ENCODE data around the gene GNG13.

GNG13 gene

DNA sequence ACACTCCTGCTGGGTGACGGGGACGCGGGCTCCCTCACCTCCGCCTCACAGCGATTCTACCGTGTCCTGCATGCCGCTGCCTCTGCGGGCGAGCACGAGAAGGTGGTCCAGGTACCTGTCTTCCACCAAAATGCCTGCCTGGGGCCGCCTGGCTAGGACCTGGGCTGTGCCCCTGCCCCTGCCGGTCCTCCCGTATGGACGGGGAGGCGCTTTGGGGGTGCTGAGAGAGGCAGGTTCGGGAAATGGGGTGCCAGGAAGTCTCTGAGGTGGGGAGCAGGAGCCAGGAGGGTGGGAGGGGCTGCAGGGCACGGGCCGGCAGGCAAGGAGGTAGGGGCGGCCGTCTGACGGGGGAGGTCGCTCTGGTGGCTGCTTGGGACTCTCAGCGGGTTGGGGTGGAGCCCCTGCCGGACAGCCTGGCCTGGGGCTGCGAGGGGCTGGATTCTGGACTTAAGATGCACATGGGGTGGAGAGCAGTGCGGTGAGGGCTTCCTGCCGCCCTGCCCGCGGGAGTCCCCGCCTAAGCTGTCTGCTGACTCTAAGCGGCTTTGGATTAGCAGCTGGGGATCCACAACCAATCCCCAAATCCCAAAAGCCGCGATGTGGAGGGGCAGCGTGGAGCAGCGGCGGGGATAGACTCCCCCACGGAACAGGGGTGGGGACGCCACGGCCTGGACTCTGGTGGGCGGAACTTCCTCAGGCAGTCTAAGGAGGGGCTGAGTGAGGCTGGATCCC, 6.3 kb downstream of the GNG13 start:
- Mint-ChIP-seq H3K4me1 (peaks cover 28% of the 10 kb centered on the region), H3K4me3 (no peak overlapping the region), H3K27ac (no peak overlapping the region), H3K27me3 (peaks cover 15% of the 10 kb centered on the region), H3K9me3 (no peaks in the 10 kb centered on the region)
- ATAC-seq: no peak
- DNase-seq: no peak

DNA sequence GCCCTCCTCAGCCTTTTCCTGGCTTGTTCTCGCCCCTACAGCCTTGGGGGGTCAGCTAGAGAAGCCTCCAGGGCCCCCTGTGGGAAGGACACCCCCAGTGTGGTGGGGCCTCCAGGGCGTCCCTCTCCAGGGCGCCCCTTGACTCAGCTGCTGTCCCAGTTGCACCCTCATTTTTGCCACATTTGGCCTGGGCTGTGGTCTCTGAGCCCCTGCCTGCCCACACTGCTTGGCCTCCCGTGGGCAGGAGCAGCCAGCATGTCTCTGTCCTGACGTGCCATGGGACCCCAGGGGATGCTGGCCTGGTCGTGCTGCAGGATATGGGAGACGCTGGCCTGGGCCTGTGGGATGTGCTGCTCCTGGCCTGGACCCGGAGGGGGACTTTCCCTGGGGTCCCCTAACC, 7.1 kb downstream of the GNG13 start:
- Mint-ChIP-seq H3K9me3 (no peaks in the 10 kb centered on the region), H3K27ac (peak overlapping the region in 1 of 2 donors; percentile 59), H3K27me3 (peaks cover 9% of the 10 kb centered on the region), H3K4me3 (no peak overlapping the region), H3K4me1 (peaks cover 28% of the 10 kb centered on the region)
- ATAC-seq (no peak), DNase-seq (no peak)

DNA sequence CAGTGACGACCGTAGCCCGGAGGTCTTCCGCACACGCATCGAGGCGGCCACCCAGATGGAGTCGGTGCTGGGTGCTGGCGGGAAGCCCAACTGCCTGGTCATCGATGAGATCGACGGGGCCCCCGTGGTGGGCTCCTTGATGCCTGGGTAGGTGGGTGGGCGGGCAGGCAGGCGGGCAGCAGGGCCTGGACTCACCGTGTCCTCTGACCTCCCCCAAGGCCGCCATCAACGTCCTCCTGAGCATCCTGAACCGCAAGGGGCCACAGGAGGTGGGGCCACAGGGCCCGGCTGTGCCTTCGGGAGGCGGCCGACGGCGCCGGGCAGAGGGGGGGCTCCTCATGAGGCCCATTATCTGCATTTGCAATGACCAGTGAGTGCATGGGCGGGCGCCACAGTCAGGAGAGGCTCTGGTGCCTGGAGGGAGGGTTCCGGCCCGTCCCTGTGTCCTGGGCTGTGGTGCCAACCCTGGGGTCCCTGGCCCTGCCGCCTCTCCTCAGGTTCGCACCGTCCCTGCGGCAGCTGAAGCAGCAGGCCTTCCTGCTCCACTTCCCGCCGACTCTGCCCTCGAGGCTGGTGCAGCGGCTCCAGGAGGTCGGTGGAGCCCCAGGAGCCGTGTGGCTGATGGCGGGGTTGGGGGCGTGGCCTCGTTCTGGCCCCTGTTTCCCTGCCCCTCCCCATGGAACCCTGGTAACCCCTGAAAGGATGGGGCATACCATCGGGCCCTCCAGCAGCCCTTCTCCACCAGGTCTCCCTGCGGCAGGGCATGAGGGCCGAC, 8.1 kb downstream of the GNG13 start:
- Mint-ChIP-seq H3K27me3 (no peaks in the 10 kb centered on the region), H3K27ac (no peak overlapping the region), H3K9me3 (no peaks in the 10 kb centered on the region)

DNA sequence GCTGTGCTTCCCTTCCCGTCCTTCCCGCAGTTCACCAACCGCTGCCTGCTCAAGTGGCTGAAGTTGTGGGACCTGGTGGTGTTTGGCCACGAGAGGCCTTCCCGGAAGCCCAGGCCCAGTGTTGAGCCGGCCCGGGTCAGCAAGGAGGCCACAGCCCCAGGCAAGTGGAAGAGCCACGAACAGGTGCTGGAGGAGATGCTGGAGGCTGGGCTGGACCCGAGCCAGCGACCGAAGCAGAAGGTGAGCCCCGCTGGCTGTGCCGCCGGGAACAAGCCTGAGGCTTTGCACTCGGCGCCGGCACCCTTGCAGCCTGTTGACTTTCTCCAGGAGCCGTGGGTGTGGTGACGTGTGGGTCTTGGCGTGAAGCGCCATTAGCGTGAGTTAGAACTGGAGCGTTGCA, 9.4 kb downstream of the GNG13 start:
- ATAC-seq: no peak
- H3K4me1 Mint-ChIP-seq: peaks cover 41% of the 10 kb centered on the region
- no peak overlapping the region for H3K4me3 Mint-ChIP-seq
- H3K9me3 Mint-ChIP-seq: no peaks in the 10 kb centered on the region
- no peak overlapping the region for H3K27ac Mint-ChIP-seq
- H3K27me3 Mint-ChIP-seq: no peaks in the 10 kb centered on the region
- no peak for DNase-seq

More for the DNA sequence above, 8.1 kb downstream of the GNG13 start:
- Mint-ChIP-seq H3K4me3 (no peak overlapping the region), H3K4me1 (peaks cover 32% of the 10 kb centered on the region)
- DNase-seq (no peak), ATAC-seq (no peak)

DNA sequence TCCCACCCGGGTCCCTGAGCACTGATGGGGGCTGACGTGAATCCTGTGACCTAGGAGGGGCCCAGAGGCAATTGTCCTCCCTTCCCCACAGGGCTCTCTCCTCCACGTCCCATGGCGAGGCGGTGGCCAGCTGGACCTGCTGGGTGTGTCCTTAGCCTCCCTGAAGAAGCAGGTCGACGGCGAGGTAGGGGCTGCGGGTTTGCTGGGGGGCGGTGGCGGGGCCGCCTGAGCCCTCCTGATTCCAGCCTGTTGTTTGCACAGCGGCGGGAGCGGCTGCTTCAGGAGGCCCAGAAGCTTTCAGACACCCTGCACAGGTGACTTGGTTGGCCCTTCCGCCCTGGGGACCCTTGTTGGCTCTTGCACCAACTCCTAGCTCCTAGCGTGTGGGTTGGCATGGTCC, 10.4 kb downstream of the GNG13 start:
- Mint-ChIP-seq H3K27me3 (no peaks in the 10 kb centered on the region), H3K4me1 (peaks cover 47% of the 10 kb centered on the region), H3K9me3 (no peaks in the 10 kb centered on the region), H3K4me3 (peak overlapping the region; percentile 85 to 89), H3K27ac (peak overlapping the region; percentile 16 to 42)
- ATAC-seq (no peak), DNase-seq (no peak)

DNA sequence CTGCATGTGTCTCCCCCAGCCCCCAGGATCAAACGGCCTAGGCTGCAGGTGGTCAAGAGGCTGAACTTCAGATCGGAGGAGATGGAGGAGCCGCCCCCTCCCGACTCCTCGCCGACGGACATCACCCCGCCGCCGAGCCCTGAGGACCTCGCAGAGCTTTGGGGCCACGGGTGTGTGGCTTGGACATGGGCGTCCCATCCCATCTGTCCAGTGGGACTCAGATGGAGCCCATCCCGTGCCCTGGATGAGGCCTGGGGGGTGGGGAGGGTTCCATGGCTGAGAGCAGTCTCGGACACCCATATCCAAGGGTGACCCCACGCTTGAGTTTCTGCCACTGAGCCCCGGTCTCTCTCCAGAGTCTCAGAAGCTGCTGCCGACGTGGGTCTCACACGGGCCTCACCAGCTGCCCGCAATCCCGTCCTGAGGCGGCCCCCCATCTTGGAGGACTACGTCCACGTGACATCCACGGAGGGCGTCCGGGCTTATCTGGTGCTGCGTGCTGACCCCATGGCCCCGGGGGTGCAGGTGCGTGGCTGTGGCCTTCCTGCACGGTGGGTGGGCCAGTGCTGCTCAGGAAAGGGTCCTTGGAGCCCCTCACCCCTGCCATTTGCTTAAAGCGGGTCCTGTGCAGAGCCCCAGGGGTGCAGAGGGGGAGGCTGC, 11.2 kb downstream of the GNG13 start:
- Mint-ChIP-seq H3K4me3 (peak overlapping the region; percentile 85 to 89), H3K27ac (no peak overlapping the region), H3K27me3 (no peaks in the 10 kb centered on the region), H3K9me3 (no peaks in the 10 kb centered on the region), H3K4me1 (peaks cover 51% of the 10 kb centered on the region)
- DNase-seq (no peak), ATAC-seq (no peak)

DNA sequence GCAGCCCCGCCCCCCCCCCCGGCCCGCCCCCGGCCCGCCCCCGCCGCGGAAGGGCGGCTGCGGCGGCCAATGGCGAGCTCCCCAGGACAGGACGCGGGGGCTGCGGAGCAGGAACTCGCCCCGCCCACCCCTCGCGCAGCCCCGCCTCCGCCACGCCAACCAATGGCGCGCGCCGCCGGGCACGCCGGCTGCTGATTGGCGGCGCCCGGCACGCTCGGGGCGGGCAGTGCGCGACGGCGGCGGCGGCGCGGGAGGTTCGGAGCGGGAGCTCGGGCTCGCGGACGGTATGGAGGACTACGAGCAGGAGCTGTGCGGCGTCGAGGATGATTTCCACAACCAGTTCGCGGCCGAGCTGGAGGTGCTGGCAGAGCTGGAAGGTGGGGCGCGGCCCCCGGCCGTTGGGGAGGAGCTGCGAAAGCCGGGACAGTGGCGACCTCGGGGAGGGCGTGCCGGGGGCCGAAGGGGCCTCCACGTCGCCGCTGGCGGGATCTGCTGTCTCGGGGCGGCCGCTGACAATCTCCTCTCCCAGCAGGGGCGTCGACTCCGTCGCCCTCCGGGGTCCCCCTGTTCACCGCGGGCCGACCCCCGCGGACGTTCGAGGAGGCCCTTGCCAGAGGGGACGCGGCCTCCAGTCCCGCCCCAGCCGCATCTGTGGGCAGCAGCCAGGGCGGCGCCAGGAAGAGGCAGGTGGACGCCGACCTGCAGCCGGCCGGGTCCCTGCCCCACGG, 12.0 kb downstream of the GNG13 start, which contains the start of gene CHTF18:
CHTF18 (plus strand) TSS at position 222 of the 728 bp plus-strand sequence; CDS start at position 287, 65 bp downstream.
- Mint-ChIP-seq H3K27ac (peak within 1 kb of the TSS; percentile 85 to 86), H3K4me1 (peaks cover 51% of the 10 kb centered on the region), H3K9me3 (no peaks in the 10 kb centered on the region), H3K27me3 (no peaks in the 10 kb centered on the region), H3K4me3 (peak within 1 kb of the TSS; percentile 89 to 92)
- ATAC-seq (peak; percentile 90), DNase-seq (peak; percentile 93 to 96)

DNA sequence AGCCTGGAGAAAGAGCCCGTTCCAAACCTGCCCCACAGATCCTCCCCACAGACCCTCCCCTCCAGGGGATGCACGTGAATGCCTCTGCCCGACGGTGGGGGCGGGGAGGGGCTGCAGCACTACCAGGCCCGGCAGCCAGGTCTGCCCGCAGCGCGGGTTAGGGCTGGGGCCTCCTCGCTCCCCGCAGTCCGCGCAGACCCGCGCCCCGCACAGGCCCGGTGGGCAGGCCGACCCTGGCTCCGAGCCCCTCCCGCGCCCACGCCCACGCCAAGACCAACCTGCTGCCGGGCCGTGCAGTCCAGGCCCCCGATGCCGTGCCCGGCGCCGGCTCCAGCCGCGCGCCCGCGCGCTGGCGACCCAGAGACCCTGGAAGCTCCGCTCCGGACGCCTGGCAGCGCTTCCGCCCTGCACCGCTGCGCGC, 12.5 kb downstream of the GNG13 start, which contains the start of gene RPUSD1:
RPUSD1 (minus strand) TSS at position 404 of the 421 bp plus-strand sequence. CDS start 644 bp downstream, outside the sequence.
- ATAC-seq (peak; percentile 54), DNase-seq (peak in 1 of 2 donors; percentile 58)
- H3K27ac Mint-ChIP-seq: peak within 1 kb of the TSS; percentile 85 to 86
- no peaks in the 10 kb centered on the region for H3K27me3 Mint-ChIP-seq
- H3K4me3 Mint-ChIP-seq: peak within 1 kb of the TSS; percentile 89 to 92
- H3K9me3 Mint-ChIP-seq: no peaks in the 10 kb centered on the region
- peaks cover 51% of the 10 kb centered on the region for H3K4me1 Mint-ChIP-seq

DNA sequence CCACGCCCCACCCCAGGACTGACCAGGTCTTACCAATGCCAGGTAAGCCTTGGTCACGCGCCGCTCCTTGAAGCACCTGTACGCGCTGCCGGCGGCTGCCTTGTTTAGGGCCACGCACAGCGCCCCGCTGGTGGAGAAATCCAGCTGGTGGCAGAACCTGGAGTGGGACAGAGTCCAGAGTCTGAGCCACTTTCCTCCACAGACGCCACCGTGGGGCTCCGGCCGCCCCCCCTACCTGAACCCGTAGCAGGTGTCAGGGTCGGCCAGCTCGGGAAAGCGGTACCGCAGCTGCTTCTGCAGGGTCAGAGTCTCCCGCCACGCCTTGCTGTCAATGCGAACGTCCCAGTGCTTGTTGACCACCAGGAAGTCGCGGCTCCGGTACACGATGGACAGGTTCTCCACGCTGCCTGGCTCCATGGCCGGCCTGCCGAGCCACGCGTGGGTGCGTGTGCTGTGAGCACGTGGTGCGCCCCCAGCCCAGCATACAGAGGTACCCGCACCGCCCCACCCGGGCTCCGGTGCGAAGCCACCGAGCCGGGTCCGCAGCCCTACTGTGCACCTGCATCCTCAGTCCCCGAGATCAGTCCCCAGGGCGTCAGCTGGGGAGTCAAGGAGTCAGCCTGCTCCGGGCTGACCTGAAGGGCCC, 13.1 kb downstream of the GNG13 start:
- no peaks in the 10 kb centered on the region for H3K27me3 Mint-ChIP-seq
- peaks cover 51% of the 10 kb centered on the region for H3K4me1 Mint-ChIP-seq

DNA sequence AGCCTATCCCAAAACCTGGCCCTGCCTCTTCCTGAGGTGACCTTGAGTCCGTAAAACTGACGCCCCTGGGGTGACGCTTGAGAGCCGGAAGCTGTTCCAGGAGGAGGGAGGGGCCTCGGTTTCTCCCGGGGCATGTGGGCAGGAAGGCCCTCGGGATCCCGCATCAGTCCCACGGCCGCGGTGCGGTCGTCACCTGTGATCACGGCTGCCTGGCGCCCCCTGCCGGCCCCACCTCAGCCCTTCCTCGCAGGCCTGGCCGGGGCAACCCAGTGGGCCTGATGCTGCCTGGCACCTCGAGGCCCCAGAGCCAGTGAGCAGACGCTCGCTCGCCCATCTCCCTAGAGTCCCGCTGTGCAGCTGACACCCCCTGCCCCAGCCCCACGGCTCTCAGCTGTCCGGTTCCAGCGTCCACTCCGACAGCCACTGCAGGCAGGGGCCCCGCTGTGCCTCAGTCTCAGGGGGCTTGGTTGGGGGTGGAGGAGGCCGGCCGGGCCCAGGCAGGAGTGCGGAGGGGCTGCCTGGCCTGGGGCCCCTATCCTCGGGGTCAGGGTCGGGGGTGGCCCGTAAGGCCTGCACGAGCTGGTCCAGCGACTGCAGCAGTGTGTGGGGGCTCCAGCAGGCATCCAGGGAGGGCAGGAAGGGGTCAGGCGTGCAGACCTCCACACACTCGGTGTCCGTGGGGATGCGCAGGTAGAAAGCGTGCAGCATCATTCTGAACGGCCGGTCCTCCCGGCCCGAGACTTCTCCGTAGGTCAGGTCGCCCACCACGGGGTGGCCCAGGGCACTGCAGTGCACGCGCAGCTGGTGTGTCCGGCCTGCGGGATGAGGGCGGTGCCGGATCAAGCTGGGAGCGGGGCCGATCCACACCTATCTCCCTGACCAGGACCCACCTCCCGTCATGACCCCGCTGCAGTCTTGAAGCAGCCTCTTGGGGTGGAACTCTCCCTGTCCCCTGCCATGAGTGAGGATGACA, 14.7 kb downstream of the GNG13 start:
- peak; percentile 26 for ATAC-seq
- peak overlapping the region in 1 of 2 donors; percentile 59 for H3K4me3 Mint-ChIP-seq
- H3K9me3 Mint-ChIP-seq: no peaks in the 10 kb centered on the region
- no peak overlapping the region for H3K27ac Mint-ChIP-seq
- H3K27me3 Mint-ChIP-seq: no peaks in the 10 kb centered on the region
- H3K4me1 Mint-ChIP-seq: peaks cover 42% of the 10 kb centered on the region
- DNase-seq: peak; percentile 73 to 74

More for the DNA sequence above, 13.1 kb downstream of the GNG13 start:
- peak overlapping the region; percentile 89 to 92 for H3K4me3 Mint-ChIP-seq
- no peaks in the 10 kb centered on the region for H3K9me3 Mint-ChIP-seq
- no peak for ATAC-seq
- DNase-seq: no peak
- H3K27ac Mint-ChIP-seq: peak overlapping the region; percentile 85 to 86

DNA sequence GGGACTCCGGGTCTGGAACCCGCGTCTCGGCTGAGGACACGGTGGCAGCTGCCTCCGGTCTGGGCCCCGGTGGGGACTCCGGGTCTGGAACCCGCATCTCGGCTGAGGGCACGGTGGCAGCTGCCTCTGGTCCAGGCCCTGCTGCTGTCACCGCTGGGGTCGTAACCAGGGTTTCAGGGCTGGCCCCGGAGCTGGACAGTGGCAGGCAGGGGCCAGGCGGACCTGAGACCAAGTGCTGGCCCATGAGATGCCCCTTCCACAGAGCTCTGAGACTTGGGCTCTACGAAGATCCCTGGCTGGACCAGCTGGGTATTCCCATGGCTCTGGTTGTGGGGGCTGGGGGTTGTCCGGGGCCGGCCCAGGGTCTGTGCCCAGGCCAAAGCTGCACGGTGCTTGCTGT, 16.1 kb downstream of the GNG13 start:
- Mint-ChIP-seq H3K27me3 (no peaks in the 10 kb centered on the region), H3K27ac (no peak overlapping the region), H3K4me3 (no peak overlapping the region), H3K4me1 (peaks cover 33% of the 10 kb centered on the region), H3K9me3 (no peaks in the 10 kb centered on the region)
- DNase-seq (no peak), ATAC-seq (no peak)

DNA sequence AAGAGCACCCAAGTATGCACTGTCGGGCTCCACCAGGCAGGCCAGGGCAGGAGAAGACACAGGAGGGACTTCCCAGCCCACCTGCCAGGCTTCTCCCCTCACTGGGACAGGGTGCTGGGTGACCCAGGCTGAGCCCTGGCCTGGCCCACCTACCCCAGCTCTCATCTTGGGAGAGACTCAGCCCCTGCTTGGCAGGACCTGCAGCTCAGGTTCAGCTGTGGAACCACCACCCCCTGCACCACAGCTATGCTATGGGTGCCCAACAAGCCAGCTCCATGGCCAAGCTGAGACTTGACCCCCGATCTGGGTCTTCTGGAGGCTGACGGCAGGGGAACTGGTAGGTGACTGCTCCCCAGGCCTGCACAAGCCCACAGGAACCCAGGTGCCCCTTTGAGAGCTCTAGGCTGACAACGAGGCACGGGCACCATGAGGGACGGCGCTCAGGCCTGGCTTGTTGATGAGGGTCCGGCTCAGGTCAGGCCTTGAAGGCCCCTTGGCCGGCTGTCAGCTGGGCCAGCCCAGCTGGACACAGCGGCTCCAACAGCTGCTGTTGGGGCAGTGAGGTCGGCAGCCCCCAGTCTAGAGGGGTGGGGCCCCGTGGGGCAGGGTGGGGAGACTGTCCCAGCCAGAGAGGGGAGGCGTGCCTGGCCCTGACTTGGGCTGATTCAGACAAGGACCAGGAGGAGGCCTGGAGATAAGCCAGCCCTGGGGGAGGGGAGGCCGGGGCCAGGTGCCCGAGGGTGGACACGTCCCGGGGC, 17.0 kb downstream of the GNG13 start:
- DNase-seq (no peak), ATAC-seq (no peak)
- no peak overlapping the region for H3K4me3 Mint-ChIP-seq
- H3K4me1 Mint-ChIP-seq: peaks cover 32% of the 10 kb centered on the region
- H3K27ac Mint-ChIP-seq: no peak overlapping the region
- H3K27me3 Mint-ChIP-seq: no peaks in the 10 kb centered on the region
- H3K9me3 Mint-ChIP-seq: no peaks in the 10 kb centered on the region

DNA sequence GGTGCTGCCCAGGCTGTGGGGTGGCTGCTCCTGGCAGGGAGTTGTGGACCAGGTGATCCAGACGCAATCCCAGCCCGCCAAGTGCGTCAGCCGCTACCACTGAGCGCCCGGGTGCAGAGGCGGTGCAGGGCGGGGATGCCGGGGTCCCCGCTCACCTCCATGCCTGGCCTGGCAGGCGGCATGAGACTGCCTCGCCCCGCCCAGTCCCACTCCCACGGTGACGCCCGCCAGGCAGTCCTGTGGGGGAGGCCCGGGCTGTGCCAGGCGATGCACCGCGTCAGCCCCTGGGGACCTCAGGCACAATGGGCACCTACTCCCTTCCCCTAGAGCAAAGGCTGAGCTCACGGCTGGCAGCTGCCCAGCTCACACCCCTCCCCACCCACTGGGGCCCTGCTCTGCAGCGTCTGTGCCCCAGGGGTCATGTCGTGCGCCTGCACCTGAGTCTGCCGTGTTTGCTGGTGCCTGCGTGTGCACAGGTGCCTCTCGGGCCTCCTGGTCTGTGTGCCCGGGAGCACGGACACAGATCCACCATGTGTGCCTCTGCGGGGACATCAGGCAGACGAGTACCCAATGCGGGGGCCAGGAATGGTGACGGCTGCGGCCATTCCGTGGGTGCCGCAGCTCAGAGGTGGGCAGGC, 17.6 kb downstream of the GNG13 start:
- H3K4me1 Mint-ChIP-seq: peaks cover 34% of the 10 kb centered on the region
- H3K9me3 Mint-ChIP-seq: no peaks in the 10 kb centered on the region
- ATAC-seq (no peak), DNase-seq (no peak)
- H3K4me3 Mint-ChIP-seq: no peak overlapping the region
- peaks cover 4% of the 10 kb centered on the region for H3K27me3 Mint-ChIP-seq
- H3K27ac Mint-ChIP-seq: no peak overlapping the region
